ENCODE measurements around the gene ASPSCR1.

DNA sequence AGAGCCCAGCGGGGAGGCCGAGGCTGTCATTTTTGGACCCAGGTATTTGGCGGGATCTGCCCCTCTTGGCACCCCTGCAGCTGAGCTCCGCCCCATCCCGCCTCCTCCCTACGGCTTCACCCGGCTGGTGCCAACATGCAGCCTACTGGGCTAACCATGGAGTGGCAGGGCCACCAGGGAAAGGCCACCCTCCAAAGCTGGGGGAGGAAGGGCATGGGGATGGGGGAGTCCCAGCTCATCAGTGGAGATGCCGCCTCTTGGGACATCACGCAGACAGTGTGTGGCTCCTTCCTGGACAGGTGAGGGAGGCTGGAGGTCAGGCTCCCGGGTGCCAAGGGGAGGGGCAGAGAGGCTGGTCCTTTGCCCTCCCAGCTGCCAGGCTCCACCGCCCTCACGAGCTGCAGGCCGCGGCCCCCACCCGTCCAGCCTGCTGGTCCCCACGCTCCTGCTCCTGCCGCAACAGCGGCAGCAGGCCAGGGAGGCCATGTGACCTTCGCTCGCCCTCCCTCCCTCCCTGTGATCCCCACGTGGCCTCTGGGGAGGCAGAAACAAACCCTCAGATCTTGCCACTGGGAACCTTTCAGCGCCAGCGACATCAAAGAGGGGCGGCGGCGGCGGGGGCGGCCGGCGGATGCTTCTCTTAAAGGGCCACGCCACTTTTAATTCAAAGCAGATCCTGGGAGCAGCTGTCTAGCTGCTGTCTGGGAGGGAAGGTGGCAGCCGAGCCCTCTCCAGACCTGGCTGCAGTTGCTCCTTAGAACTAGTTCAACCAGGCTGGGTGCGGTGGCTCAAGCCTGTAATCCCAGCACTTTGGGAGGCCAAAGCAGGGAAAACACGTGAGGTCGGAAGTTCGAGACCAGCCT, 9.7 kb upstream of the ASPSCR1 start:
- TF ChIP-seq, protein P1, sequence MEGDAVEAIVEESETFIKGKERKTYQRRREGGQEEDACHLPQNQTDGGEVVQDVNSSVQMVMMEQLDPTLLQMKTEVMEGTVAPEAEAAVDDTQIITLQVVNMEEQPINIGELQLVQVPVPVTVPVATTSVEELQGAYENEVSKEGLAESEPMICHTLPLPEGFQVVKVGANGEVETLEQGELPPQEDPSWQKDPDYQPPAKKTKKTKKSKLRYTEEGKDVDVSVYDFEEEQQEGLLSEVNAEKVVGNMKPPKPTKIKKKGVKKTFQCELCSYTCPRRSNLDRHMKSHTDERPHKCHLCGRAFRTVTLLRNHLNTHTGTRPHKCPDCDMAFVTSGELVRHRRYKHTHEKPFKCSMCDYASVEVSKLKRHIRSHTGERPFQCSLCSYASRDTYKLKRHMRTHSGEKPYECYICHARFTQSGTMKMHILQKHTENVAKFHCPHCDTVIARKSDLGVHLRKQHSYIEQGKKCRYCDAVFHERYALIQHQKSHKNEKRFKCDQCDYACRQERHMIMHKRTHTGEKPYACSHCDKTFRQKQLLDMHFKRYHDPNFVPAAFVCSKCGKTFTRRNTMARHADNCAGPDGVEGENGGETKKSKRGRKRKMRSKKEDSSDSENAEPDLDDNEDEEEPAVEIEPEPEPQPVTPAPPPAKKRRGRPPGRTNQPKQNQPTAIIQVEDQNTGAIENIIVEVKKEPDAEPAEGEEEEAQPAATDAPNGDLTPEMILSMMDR (IDR thresholded peaks at IDR 0.05), result no peak
- TF ChIP-seq POLR2A (IDR thresholded peaks at IDR 0.05) (no peak), POLR2AphosphoS5 (IDR thresholded peaks at IDR 0.05) (peak in 1 of 3 donors; percentile 56)

Measured in stomach (tissue), 4 donors.